Loucy (cell line): ENCODE results near the gene ARHGAP20.

ENCODE experiments used
- EZH2phosphoT487 ChIP-seq: fragments of 200-600 bp; IDR thresholded peaks from 2 replicates; pipeline ENCODE4 v1.6.1; 2018; ENCODE audit warnings: antibody characterized with exemption, mild to moderate bottlenecking, moderate library complexity, borderline replicate concordance
- TF ChIP-seq, protein P1 (sequence below): fragments of 200-600 bp; sonication (generic); conservative IDR thresholded peaks from 2 replicates; pipeline ENCODE4 v1.5.1; 2014; ENCODE audit warnings: mild to moderate bottlenecking, antibody characterized with exemption, low read length

DNA sequence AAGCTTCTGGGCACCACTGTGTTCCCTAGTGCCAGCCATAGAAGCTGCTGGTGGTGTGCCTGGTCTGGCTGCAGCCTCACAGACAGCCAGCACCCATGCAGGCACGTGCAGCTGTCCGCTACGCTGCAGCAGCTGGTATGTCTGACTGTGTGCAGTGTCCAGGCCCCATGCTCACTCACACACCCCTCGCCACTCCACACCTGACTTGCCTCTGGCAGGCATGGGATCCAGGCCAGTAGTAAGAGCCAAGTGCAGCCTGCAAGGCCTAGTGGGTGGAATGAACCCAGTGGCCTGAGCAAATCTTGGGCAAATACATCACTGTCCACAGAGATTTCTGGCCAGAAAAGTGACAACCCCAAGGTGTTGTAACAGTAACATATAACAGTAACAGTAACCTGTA, 111.9 kb downstream of the ARHGAP20 start:
- TF ChIP-seq EZH2phosphoT487, result no peak
- TF ChIP-seq, protein P1, sequence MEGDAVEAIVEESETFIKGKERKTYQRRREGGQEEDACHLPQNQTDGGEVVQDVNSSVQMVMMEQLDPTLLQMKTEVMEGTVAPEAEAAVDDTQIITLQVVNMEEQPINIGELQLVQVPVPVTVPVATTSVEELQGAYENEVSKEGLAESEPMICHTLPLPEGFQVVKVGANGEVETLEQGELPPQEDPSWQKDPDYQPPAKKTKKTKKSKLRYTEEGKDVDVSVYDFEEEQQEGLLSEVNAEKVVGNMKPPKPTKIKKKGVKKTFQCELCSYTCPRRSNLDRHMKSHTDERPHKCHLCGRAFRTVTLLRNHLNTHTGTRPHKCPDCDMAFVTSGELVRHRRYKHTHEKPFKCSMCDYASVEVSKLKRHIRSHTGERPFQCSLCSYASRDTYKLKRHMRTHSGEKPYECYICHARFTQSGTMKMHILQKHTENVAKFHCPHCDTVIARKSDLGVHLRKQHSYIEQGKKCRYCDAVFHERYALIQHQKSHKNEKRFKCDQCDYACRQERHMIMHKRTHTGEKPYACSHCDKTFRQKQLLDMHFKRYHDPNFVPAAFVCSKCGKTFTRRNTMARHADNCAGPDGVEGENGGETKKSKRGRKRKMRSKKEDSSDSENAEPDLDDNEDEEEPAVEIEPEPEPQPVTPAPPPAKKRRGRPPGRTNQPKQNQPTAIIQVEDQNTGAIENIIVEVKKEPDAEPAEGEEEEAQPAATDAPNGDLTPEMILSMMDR, result no peak
